ENCODE data around the gene COPS8.

COPS8 gene

DNA sequence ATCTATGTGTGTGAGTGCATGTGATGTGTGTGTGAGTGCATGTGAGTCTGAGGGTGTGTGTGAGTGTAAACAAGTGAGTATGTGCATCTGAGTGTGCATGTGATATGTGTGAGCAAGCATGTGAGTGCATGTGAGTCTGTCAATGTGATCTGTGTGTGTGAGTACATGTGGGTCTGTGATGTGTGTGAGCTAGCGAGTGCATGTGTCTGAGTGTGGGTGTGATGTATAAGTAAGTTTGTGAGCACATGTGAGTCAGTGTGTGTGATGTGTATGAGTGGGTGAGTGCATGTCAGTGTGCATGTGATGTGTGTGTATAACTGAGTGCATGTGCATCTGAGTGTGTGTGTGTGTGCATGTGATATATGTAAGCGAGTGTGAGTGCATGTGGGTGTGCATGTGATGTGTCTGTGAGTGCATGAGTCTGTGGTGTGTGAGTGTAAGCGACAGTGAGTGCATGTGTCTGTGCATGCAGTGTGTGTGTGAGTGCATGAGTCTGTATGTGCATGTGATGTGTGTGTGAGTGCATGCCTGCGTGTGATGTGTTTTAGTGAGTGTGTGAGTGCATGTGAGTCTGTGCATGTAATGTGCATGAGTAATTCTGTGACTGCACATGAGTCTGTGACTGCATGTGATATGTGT lies 44.1 kb downstream of the COPS8 start:
- no peaks in the 10 kb centered on the region for H3K9me3 Mint-ChIP-seq
- H3K4me1 Mint-ChIP-seq (ENCODE audit: low read depth) = no peaks in the 10 kb centered on the region
- no peaks in the 10 kb centered on the region for H3K36me3 Mint-ChIP-seq (ENCODE audit: low read depth)
- H3K27me3 Mint-ChIP-seq = no peaks in the 10 kb centered on the region
- no peak overlapping the region for H3K27ac Mint-ChIP-seq
- no peak overlapping the region for H3K4me3 Mint-ChIP-seq

DNA sequence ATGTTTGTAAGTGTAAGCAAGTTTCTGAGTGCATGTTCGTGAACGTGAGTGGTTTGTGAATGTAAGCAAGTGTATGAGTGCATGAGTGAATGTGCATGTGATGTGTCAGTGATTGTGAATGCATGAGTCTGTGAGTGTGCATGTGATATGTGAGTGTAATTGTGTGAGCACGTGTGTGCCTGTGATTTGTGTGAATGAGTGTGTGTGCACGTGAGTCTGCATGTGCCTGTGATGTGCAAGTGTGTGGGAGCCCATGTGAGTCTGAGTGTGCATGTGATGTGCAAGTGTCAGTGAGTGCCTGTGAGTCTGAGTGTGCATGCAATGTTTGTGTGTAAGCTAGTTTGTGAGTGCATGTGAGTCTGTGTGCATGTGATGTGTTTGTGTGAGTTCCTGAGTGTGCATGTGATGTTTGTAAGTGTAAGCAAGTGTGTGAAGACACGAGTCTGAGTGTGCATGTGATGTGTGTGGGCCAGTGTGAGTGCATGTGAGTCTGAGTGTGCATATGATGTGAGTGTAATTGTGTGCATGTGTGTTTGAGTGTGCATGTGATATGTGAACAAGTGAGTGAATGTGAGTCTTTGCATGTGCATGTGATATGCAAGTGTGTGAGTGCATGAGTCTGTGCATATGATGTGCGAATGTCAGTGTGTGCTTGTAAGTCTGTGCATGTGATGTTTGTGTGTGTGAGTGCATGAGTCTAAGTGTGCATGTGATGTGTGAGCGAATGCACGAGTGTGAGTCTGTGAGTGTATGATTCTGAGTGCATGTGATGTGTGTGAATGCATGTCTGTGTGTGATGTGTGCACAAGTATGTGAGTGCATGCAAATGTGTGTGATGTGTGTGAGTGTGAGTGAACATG lies 45.1 kb downstream of the COPS8 start:
- Mint-ChIP-seq H3K4me1 (ENCODE audit: low read depth) (no peaks in the 10 kb centered on the region), H3K4me3 (no peak overlapping the region), H3K27ac (no peak overlapping the region), H3K9me3 (no peaks in the 10 kb centered on the region), H3K36me3 (ENCODE audit: low read depth) (no peaks in the 10 kb centered on the region), H3K27me3 (no peaks in the 10 kb centered on the region)

DNA sequence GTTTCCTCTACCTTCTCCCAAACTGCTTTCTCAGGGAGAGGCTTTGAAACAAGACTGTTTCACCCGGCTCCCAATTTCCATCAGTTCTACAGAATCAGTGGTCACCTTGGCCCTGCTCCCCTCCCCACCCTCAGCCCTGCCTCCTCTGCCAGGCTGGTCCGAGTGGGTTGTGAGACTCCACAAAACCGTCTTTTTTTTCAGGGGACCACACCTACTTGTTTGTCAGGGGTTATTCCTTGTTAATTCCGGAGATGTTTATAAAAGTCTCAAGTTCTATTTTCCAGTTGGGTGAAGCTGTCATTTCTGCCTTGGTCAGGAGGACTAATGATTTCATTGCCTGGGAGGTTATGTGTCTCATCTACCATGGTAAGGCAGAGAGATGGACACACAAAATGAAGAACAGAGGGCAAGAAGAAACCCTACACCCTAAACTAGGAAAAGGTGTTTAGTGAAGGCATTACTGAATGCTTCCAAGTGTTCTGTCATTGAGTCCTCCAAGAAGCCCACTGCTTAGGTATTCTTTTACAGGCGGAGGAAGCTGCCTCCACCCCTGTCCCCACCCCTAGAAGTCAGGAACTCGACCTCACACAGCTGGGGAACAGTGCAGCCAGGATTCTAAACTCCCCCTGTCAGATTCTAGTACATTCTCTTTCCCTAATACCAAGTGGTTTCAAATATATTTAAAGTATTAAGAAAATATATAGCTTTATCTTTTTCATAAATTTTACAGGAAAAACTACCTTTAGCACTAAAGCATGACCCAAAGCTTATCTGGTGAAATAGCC lies 46.3 kb downstream of the COPS8 start:
- Mint-ChIP-seq H3K27me3 (no peaks in the 10 kb centered on the region), H3K36me3 (ENCODE audit: low read depth) (no peaks in the 10 kb centered on the region), H3K27ac (no peak overlapping the region), H3K4me3 (no peak overlapping the region), H3K9me3 (no peaks in the 10 kb centered on the region), H3K4me1 (ENCODE audit: low read depth) (no peaks in the 10 kb centered on the region)

DNA sequence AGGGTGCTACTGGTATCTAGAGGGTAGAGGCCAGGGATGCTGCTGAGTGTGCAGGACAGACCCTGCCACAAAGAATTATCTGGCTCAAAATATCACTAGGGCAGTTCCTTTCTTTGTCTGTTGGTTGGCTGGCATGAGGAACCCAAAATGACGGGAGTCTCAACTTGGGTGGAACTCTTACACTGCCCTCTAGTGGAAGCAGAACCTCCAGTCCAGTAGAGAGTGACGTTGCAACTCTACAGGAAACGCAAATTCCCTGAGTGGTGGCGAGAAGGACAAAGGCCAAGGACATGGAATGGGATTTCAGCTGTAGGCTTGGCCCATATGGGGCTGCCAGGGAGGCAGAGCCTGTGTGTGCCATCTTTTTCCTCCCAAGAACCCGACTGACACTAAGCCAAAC lies 47.1 kb downstream of the COPS8 start:
- no peaks in the 10 kb centered on the region for H3K9me3 Mint-ChIP-seq
- no peak overlapping the region for H3K27ac Mint-ChIP-seq
- no peaks in the 10 kb centered on the region for H3K4me1 Mint-ChIP-seq (ENCODE audit: low read depth)
- no peak overlapping the region for H3K4me3 Mint-ChIP-seq
- H3K27me3 Mint-ChIP-seq = no peaks in the 10 kb centered on the region
- H3K36me3 Mint-ChIP-seq (ENCODE audit: low read depth) = no peaks in the 10 kb centered on the region

DNA sequence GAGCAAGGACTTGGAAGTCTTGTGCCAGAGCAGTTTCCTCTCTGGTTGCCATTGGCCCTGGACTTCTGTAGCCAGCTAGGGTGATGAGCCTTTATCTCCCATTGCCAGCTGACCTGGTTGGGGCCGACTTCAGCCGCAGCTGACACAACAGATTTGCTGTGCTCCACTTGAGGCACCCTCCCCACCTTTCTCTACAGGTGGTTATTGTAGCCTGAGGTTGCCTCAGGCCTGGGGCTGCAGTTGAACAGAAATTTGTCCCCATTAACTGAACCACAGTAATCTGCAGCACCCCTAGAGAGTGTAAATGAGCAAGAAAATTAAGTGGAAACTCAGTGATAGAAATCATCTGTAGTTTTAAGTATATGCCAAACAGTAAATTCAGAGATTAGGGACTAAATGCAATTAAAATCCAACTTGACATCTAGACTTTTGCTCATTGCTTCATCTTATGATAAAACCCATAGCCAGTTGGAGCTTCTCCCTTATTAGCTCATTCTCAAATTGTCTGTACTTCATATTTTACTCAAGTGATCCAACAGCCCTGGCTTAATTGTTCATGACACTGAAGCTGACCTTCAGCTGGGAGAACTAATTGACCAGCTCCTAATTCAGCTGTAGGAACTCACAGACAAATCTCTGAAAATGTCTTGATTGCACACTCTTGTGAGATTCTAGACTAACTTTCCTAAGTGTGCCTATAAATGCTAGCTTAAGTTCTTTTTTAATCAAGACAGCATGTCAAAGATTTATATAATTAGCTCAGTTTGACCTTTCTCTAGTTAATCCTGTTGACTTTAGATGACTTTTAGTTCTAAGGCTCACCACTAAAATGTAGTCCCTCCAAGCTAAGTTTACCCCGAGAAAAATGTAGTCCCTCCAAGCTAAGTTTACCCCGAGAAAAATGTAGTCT lies 48.9 kb downstream of the COPS8 start:
- H3K4me3 Mint-ChIP-seq = no peak overlapping the region
- no peaks in the 10 kb centered on the region for H3K36me3 Mint-ChIP-seq (ENCODE audit: low read depth)
- H3K27me3 Mint-ChIP-seq = no peaks in the 10 kb centered on the region
- H3K9me3 Mint-ChIP-seq = no peaks in the 10 kb centered on the region
- H3K27ac Mint-ChIP-seq = no peak overlapping the region
- H3K4me1 Mint-ChIP-seq (ENCODE audit: low read depth) = no peaks in the 10 kb centered on the region

DNA sequence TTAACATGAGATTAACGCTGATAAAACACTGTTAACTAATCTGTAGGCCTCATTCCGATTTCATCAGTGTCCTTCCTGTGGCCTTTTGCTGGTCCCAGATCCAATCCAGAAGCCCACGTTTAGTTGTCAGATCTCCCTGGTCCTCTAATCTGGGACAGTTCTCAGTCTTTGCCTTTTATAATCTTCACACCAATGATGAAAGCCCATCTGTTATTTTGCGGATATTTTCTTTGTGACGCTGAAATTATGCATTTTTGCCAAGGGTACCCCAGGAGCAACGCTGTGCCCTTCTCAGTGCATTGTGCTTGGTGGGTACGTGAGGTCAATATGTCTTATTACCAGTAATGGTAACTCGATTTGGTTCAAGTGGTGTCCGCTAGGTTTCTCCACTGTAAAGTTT lies 51.1 kb downstream of the COPS8 start:
- Mint-ChIP-seq H3K27me3 (peaks cover 1% of the 10 kb centered on the region), H3K36me3 (ENCODE audit: low read depth) (no peaks in the 10 kb centered on the region), H3K4me3 (no peak overlapping the region), H3K27ac (no peak overlapping the region), H3K9me3 (no peaks in the 10 kb centered on the region), H3K4me1 (ENCODE audit: low read depth) (peaks cover 1% of the 10 kb centered on the region)

DNA sequence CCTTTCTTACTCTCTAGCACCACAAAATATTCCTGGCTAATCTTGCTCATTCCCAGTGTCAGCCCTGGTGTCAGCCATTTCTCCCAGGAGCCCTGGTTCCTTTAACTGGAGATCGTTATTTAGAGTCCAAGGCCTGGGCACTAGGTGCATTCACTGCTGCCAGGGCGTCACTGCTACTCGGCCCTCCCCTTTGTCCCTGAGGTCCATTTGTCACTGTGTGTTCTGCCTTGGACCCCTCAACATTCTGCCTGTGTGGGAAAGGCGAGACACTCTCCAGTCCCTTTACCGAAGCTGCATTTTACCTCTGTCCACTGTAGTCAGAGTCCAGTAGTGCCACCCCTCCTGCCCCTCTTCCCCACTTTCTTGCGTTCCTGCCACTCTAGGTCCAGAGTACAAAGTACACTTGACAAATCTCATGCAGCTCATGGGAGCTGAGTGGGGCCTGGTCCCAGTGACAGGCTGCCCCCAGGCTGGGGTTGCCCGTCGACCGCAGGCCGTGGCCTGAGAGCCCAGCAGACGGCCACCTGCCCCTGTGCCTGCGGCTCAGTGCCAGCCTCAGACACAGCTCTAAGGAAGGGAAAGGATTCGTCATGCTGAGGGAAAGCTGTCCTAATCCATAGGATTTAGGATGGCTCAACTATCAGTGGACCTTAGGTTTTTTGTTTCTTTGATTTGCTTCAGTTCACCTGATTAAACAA lies 52.1 kb downstream of the COPS8 start:
- no peaks in the 10 kb centered on the region for H3K9me3 Mint-ChIP-seq
- H3K27me3 Mint-ChIP-seq = peaks cover 5% of the 10 kb centered on the region
- H3K27ac Mint-ChIP-seq = no peak overlapping the region

DNA sequence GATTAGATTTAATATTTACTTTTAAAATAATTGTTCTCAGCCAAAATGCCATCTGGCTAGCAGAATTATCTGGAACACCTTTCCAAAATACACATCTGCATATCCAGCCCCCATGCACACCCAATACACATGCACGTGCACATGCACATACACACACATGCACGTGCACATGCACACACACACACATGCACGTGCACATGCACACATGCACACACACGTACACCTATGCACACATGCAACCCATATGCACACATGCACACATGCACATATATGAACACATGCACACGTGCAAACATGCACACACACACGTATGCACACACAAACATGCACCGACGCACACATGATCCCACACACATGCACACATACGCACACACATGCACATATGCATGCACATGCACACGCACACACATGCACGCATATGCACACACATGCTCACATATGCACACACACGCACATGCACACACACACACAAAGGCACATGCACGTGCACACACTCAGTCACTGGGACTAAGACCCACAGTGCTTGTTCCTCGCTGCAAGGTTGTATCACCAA lies 53.5 kb downstream of the COPS8 start:
- Mint-ChIP-seq H3K9me3 (no peaks in the 10 kb centered on the region), H3K27me3 (peaks cover 5% of the 10 kb centered on the region), H3K4me3 (no peak overlapping the region), H3K4me1 (ENCODE audit: low read depth) (peaks cover 5% of the 10 kb centered on the region), H3K36me3 (ENCODE audit: low read depth) (no peaks in the 10 kb centered on the region), H3K27ac (no peak overlapping the region)

More for the DNA sequence above, 52.1 kb downstream of the COPS8 start:
- Mint-ChIP-seq H3K4me3 (no peak overlapping the region), H3K4me1 (ENCODE audit: low read depth) (peaks cover 5% of the 10 kb centered on the region), H3K36me3 (ENCODE audit: low read depth) (no peaks in the 10 kb centered on the region)

DNA sequence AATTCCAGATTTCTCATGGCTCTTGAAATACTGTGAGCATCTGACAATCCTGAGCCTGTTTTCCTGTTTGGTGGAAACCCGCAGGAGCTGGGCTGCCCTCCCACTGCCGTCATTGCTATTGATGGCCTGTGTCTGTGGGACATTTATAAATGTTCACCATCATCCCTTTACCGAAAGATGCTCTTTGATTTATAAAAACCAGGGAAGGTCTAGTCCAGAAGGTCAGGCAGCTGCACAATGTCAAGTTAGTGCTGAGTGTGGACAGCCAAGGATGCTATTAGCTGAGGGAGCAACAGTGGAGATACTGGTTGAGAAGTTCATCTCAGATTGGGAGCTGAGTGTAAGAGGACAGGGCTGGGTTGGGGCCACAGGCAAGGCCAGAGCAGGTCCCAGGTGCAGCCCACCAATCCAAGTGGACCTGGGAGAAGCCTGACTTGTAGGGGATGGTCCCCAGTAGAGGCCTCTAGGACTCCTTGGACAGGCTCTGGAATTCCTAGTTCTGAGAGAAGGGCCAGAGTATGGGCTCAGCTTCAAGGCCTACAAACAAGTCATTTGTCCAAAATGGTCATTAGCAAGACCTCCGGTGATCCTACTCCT lies 55.1 kb downstream of the COPS8 start:
- Mint-ChIP-seq H3K9me3 (peaks cover 5% of the 10 kb centered on the region), H3K36me3 (ENCODE audit: low read depth) (peaks cover under 1% of the 10 kb centered on the region), H3K4me1 (ENCODE audit: low read depth) (peaks cover 5% of the 10 kb centered on the region), H3K4me3 (no peak overlapping the region), H3K27ac (no peak overlapping the region), H3K27me3 (peaks cover 5% of the 10 kb centered on the region)

DNA sequence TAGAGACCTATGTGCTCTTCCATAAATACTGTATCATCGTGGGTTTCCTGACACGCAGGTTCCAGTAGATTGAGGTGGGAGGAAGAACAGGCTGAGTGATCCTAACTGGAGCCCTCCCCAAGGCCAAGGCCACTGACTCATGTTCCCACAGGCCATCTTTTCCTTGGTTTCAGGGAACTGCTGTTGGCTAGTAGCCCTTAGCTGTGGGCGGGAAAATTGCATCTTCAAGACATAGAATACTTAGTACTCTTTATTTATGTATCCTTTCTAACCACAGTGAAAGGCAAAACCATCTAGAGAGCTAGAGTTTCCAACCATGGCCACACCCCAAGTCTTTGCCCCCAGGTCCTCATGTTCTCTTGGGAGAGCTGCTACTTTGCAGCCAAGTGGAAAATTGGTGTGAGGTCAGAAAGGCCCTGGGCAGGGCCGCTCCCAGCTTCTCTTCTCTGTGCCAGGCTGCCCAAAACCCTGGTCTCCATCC lies 55.9 kb downstream of the COPS8 start:
- no peak overlapping the region for H3K27ac Mint-ChIP-seq
- peaks cover 7% of the 10 kb centered on the region for H3K36me3 Mint-ChIP-seq (ENCODE audit: low read depth)
- no peak overlapping the region for H3K4me3 Mint-ChIP-seq
- peaks cover 5% of the 10 kb centered on the region for H3K4me1 Mint-ChIP-seq (ENCODE audit: low read depth)
- peaks cover 13% of the 10 kb centered on the region for H3K9me3 Mint-ChIP-seq
- H3K27me3 Mint-ChIP-seq = peaks cover 5% of the 10 kb centered on the region

DNA sequence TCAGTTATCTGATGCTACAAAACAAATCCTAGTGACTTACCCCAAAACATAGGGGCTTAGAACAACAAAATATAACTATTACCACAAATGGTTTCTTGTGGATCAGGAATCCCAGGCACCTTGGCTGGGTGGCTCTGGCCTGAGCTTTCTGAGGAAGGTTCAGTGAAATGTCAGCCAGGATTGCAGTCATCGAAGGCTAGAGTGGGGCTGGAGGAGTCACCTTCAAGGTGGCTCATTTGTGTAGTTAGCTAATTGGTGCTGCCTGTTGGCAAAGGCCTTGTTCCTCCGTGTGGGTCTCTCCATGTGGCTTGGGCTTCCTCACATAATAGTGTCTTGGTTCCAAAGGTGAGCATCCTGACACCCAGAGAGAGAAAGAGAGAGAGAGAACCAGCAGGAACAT lies 57.4 kb downstream of the COPS8 start:
- peaks cover 5% of the 10 kb centered on the region for H3K27me3 Mint-ChIP-seq
- no peak overlapping the region for H3K27ac Mint-ChIP-seq
- peaks cover 14% of the 10 kb centered on the region for H3K36me3 Mint-ChIP-seq (ENCODE audit: low read depth)
- H3K4me3 Mint-ChIP-seq = no peak overlapping the region
- peaks cover 8% of the 10 kb centered on the region for H3K4me1 Mint-ChIP-seq (ENCODE audit: low read depth)
- H3K9me3 Mint-ChIP-seq = peaks cover 22% of the 10 kb centered on the region

DNA sequence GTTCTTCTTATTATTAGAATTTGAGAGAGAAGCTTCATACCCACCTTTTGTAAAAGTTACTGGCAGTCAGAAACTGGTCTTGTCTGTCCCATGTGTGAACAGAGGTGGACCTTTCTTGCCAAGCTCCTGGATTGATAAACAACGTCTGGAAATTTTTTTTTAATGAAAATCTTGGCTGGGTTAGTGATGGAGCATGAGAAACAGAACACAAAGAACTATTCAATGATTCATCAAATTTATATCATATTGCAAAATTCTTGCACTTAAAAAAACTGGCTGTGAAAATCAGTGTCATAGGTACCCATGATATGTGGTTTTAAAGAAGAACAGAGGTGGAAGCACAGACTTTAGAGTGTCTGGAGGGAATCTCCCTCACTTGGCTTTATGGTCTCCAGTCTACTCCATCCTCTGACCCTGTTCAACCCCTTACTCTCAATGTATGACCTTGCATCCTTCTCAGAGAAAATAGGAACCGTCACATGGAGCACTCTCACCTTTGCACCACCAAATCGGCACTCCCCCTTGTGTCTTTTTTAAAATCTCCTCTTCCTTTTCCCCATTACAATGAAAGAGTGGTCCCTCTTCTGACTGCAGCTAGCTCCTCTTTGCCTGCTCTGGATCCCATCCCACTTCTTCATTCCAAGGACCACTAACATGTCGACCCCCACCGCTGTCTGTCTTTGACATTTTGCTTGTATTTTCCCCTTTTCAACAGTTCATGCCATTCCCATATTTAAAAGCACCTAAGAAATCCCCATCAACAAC lies 58.2 kb downstream of the COPS8 start:
- H3K27me3 Mint-ChIP-seq = peaks cover 5% of the 10 kb centered on the region

DNA sequence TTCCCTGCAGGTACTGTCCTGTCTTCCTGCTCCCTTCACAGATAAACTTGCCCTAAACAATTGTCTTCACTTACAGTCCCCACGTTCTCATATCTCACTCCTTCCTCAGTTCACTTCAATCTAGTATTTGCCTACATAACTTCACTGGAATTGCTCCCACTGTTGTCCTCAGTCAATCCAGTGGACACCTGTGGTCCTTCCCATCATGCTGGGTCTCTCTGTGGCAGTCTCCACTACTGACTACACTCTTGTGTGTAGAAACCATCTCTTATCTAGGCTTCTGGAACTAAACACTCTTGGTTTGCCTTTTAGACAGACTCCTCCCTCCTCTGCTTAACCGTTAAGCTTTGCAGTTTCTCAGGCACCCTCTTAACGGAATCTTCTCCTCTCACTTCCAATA lies 58.8 kb downstream of the COPS8 start:
- Mint-ChIP-seq H3K36me3 (ENCODE audit: low read depth) (peaks cover 14% of the 10 kb centered on the region), H3K27me3 (peaks cover 5% of the 10 kb centered on the region), H3K9me3 (peaks cover 23% of the 10 kb centered on the region), H3K4me3 (no peak overlapping the region), H3K27ac (no peak overlapping the region), H3K4me1 (ENCODE audit: low read depth) (peaks cover 22% of the 10 kb centered on the region)

More for the DNA sequence above, 58.2 kb downstream of the COPS8 start:
- peaks cover 15% of the 10 kb centered on the region for H3K4me1 Mint-ChIP-seq (ENCODE audit: low read depth)
- peaks cover 23% of the 10 kb centered on the region for H3K9me3 Mint-ChIP-seq
- no peak overlapping the region for H3K27ac Mint-ChIP-seq
- H3K36me3 Mint-ChIP-seq (ENCODE audit: low read depth) = peaks cover 14% of the 10 kb centered on the region
- H3K4me3 Mint-ChIP-seq = no peak overlapping the region
